Transverse colon (tissue), 4 donors: Measurements from ENCODE around the gene SLC38A6.

ENCODE experiments used
- CTCF ChIP-seq, 5 experiments: fragments of 200-600 bp in 3 of 5; fragments of 450-650 bp in 2 of 5; sonication (generic) in 3 of 5; IDR thresholded peaks; 1 replicate in 2 of 5; 2 replicates in 3 of 5; pipeline ENCODE4 v1.5.1; 2016 to 2017; ENCODE audit warnings: antibody characterized with exemption in 5 of 5, inconsistent platforms in 3 of 5, mild to moderate bottlenecking in 2 of 5, moderate library complexity in 1 of 5
- EP300 ChIP-seq: sonication (generic); formaldehyde crosslinking; IDR thresholded peaks from one replicate; pipeline ENCODE4 v1.6.1; 2017; ENCODE audit warnings: antibody characterized with exemption, low read depth
- POLR2A ChIP-seq: fragments of 450-650 bp; IDR thresholded peaks from one replicate; pipeline ENCODE4 v1.6.1; 2016; ENCODE audit warnings: antibody characterized with exemption, mild to moderate bottlenecking, moderate library complexity
- POLR2AphosphoS5 ChIP-seq, 3 donors: sonication (generic); formaldehyde crosslinking; IDR thresholded peaks; one replicate each; pipeline ENCODE4 v1.6.1; 2016; ENCODE audit warnings: antibody characterized with exemption in 3 of 3

- no peak for TF ChIP-seq CTCF (IDR thresholded peaks at IDR 0.05)
- no peak for TF ChIP-seq POLR2A
- TF ChIP-seq EP300, result no peak
- TF ChIP-seq POLR2AphosphoS5 (IDR thresholded peaks at IDR 0.05), result no peak
Observed at GRCh38 chr14:61090432-61091216, 109.6 kb downstream of the SLC38A6 start.
